DND-41 (cell line): ENCODE data around the gene USP22.

Experiments used
- ATAC-seq: fragments of 200-7000 bp; cut with Tn5 transposase; 3 replicates; pipeline ENCODE4 v1.9.1; 2021; ENCODE audit warnings: low read depth; ENCODE audit not compliant: insufficient read depth
- DNase-seq: peaks from one replicate; pipeline ENCODE4 v3.0.0-alpha.2; 2020
- H2AFZ ChIP-seq: 2 replicates; pipeline ENCODE4 v1.6.0; 2012; ENCODE audit warnings: low read depth, low read length
- H3K27ac ChIP-seq: 2 replicates; pipeline ENCODE4 v1.5.1; 2012; ENCODE audit warnings: low read length, inconsistent platforms
- H3K27me3 ChIP-seq: fragments of 200-600 bp; sonication (generic); 2 replicates; pipeline ENCODE4 v1.6.0; 2012; ENCODE audit warnings: low read length, mild to moderate bottlenecking, inconsistent platforms; ENCODE audit not compliant: insufficient read depth, poor library complexity
- H3K36me3 ChIP-seq: 2 replicates; pipeline ENCODE4 v1.5.1; 2012; ENCODE audit warnings: low read length, inconsistent platforms; ENCODE audit not compliant: insufficient read depth
- H3K4me1 ChIP-seq: 2 replicates; pipeline ENCODE4 v1.5.1; 2012; ENCODE audit warnings: mild to moderate bottlenecking, low read length; ENCODE audit not compliant: insufficient read depth
- H3K4me2 ChIP-seq: 2 replicates; pipeline ENCODE4 v1.6.0; 2012; ENCODE audit warnings: mild to moderate bottlenecking, moderate library complexity, low read length, inconsistent platforms; ENCODE audit not compliant: insufficient read depth
- H3K4me3 ChIP-seq, 2 experiments: fragments of 200-600 bp in 1 of 2; shearing (Covaris generic) in 1 of 2; 2 replicates each; pipeline ENCODE4 v1.5.1; 2012 to 2016; ENCODE audit warnings: inconsistent platforms in 2 of 2, low read length in 2 of 2, mild to moderate bottlenecking in 2 of 2, low read depth in 1 of 2, moderate library complexity in 1 of 2
- H3K79me2 ChIP-seq: 2 replicates; pipeline ENCODE4 v1.6.0; 2012; ENCODE audit warnings: low read length, inconsistent platforms; ENCODE audit not compliant: insufficient read depth
- H3K9ac ChIP-seq: 2 replicates; pipeline ENCODE4 v1.6.0; 2012; ENCODE audit warnings: low read depth, mild to moderate bottlenecking, inconsistent platforms, low read length, moderate library complexity
- H3K9me3 ChIP-seq: 2 replicates; pipeline ENCODE4 v1.5.1; 2012; ENCODE audit warnings: low read length, moderate library complexity, mild to moderate bottlenecking, inconsistent platforms; ENCODE audit not compliant: insufficient read depth, severe bottlenecking
- H4K20me1 ChIP-seq: 2 replicates; pipeline ENCODE4 v1.6.0; 2012; ENCODE audit warnings: low read length; ENCODE audit not compliant: insufficient read depth
- CTCF ChIP-seq: IDR thresholded peaks from 2 replicates; pipeline ENCODE4 v1.5.1; 2012; ENCODE audit warnings: borderline replicate concordance, low read length, moderate library complexity, mild to moderate bottlenecking; ENCODE audit not compliant: poor library complexity, severe bottlenecking; ENCODE audit errors: extremely low read depth
- EZH2 ChIP-seq: IDR thresholded peaks from 3 replicates; pipeline ENCODE4 v1.6.1; 2012; ENCODE audit warnings: borderline replicate concordance, low read depth, mild to moderate bottlenecking, moderate library complexity, low read length, inconsistent platforms; ENCODE audit not compliant: severe bottlenecking

The USP22 gene

GRCh38 chr17:21031756-21032396, 10.9 kb downstream of the USP22 start:
- no peak overlapping the region for H3K27ac ChIP-seq
- H3K36me3 ChIP-seq, result peaks cover 85% of the 10 kb centered on the region
- no peak for DNase-seq
- H2AFZ ChIP-seq, result no peak overlapping the region
- H4K20me1 ChIP-seq, result peaks cover 98% of the 10 kb centered on the region
- ATAC-seq, result no peak
- H3K27me3 ChIP-seq, result no peaks in the 10 kb centered on the region
- H3K9ac ChIP-seq, result no peak overlapping the region
- TF ChIP-seq EZH2 (no peak), CTCF (no peak)
- H3K79me2 ChIP-seq, result peaks cover 99% of the 10 kb centered on the region
- H3K4me1 ChIP-seq, result peaks cover 25% of the 10 kb centered on the region
- no peaks in the 10 kb centered on the region for H3K9me3 ChIP-seq
- peak overlapping the region; percentile 20; the same call in 1 of the 2 replicates for H3K4me2 ChIP-seq
- H3K4me3 ChIP-seq, result no peak overlapping the region

GRCh38 chr17:21030375-21030774, 12.4 kb downstream of the USP22 start:
- H3K36me3 ChIP-seq, result peaks cover 89% of the 10 kb centered on the region
- DNase-seq (no peak), ATAC-seq (no peak)
- H3K9ac ChIP-seq, result no peak overlapping the region
- no peak for TF ChIP-seq EZH2
- no peak for TF ChIP-seq CTCF
- H3K4me2 ChIP-seq, result no peak overlapping the region
- peaks cover 100% of the 10 kb centered on the region for H4K20me1 ChIP-seq
- H3K27me3 ChIP-seq, result no peaks in the 10 kb centered on the region
- no peaks in the 10 kb centered on the region for H3K9me3 ChIP-seq
- peaks cover 13% of the 10 kb centered on the region; the same call in 1 of the 2 replicates for H3K4me1 ChIP-seq
- H3K27ac ChIP-seq, result no peak overlapping the region
- H3K4me3 ChIP-seq, result no peak overlapping the region
- H3K79me2 ChIP-seq, result peaks cover 100% of the 10 kb centered on the region
- no peak overlapping the region for H2AFZ ChIP-seq

GRCh38 chr17:21029515-21029914, 13.3 kb downstream of the USP22 start:
- no peaks in the 10 kb centered on the region for H3K27me3 ChIP-seq
- ATAC-seq, result no peak

More at GRCh38 chr17:21029515-21029914, 13.3 kb downstream of the USP22 start:
- H3K9me3 ChIP-seq, result no peaks in the 10 kb centered on the region
- H3K4me2 ChIP-seq, result no peak overlapping the region
- peaks cover 100% of the 10 kb centered on the region for H4K20me1 ChIP-seq
- peaks cover 6% of the 10 kb centered on the region; the same call in 1 of the 2 replicates for H3K4me1 ChIP-seq
- H3K27ac ChIP-seq, result no peak overlapping the region
- no peak for DNase-seq
- peaks cover 100% of the 10 kb centered on the region for H3K79me2 ChIP-seq
- TF ChIP-seq CTCF, result no peak
- TF ChIP-seq EZH2, result no peak
- H3K36me3 ChIP-seq, result peaks cover 91% of the 10 kb centered on the region
- H2AFZ ChIP-seq, result no peak overlapping the region
- H3K9ac ChIP-seq, result no peak overlapping the region
- H3K4me3 ChIP-seq, result no peak overlapping the region
